ENCODE data around the gene IMMP2L. TPM values are rescaled to one million over a fixed set of nuclear protein-coding genes. Genes with fewer than 3 reads are reported as not detected.
A peak's percentile ranks its signal among the peaks of the same experiment; 100 is the strongest.

IMMP2L gene
- total and polyA plus RNA-seq, 2 donors (not counting 3 experiments of a cell fraction or from before 2014, with no cell fraction given): 9.9 to 11.8 TPM

DNA sequence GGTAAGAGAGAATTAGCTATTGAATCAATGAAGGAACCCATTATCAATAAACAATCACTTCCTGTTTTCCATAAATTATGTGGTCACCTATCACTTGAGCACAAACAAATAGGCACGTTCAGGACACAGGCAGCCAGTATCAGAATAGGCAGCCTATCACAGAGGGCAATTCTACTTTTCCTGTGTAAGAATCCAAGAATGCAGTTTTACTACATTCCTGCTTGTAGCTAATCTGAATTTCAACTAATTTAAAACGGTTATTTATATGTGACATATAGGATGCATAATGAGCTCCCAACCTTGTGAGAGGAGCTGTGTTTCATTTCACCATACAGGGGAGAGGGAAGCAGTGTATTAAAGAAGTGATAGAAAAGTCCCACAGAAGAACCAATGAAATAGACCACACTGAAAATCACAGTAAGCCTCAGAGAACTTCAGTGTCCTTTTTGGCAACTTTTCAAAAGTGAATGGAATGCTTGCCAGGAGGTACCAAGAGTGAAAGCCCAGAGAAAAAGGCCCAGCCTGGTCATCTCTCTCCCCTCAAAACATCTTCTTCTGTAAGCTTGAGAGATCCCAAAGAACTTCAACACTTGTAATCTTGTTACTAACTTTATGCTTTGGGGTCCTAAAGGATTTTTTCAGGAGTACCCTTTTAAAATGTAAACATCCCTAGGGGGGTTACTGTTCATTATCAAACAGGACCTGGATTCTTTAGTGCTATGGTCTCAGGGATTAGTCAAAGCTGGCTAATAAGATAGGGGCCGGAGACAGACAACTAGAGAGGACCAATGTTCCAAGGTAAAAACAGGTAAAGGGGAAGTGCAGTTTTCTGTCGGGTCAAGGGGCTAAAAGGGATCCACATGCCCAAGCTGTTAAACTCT is 1.3 kb downstream of the IMMP2L start:
- Histone ChIP-seq H3K9me1 (replicated peaks; ENCODE audit: control insufficient read depth, extremely low read depth, insufficient read depth, low read length) (no peaks in the 10 kb centered on the region), H4K20me1 (replicated peaks; ENCODE audit: control insufficient read depth, extremely low read depth, insufficient read depth, low read length) (no peaks in the 10 kb centered on the region), H3K9ac (replicated peaks; ENCODE audit: extremely low read depth, insufficient read depth, low read length) (peak overlapping the region; percentile 78), H3K79me2 (ENCODE audit: control insufficient read depth, insufficient read depth, low read length) (no peaks in the 10 kb centered on the region), H3K36me3 (ENCODE audit: control insufficient read depth in 2 of 2, extremely low read depth in 1 of 2, insufficient read depth in 2 of 2, low read length in 2 of 2) (no peaks in the 10 kb centered on the region), H2AFZ (ENCODE audit: low read depth, low read length) (peak overlapping the region; percentile 91), H3K4me3 (replicated peaks in 1 of 3; ENCODE audit: insufficient read depth in 1 of 3, low read depth in 1 of 3, low read length in 3 of 3) (peak overlapping the region in 1 of 3 experiments; percentile 63), H3K27me3 (ENCODE audit: control insufficient read depth in 2 of 2, insufficient read depth in 2 of 2, low read length in 2 of 2) (peaks cover 0 to 3% of the 10 kb centered on the region in 2 experiments), H3K4me2 (ENCODE audit: insufficient read depth, low read length) (peak overlapping the region; percentile 81), H3K9me3 (replicated peaks; ENCODE audit: control insufficient read depth, insufficient read depth, low read length) (no peaks in the 10 kb centered on the region), H3K27ac (ENCODE audit: insufficient read depth, low read depth, low read length) (no peak overlapping the region), H3K4me1 (ENCODE audit: control insufficient read depth, extremely low read depth, insufficient read depth, low read length) (peaks cover 14% of the 10 kb centered on the region)
- FAIRE-seq: peak; percentile 8
- ChIA-PET POLR2A (interaction anchor here (0.6 kb wide), 1 partner anchor 436 kb away, joined by 10 read pairs; no protein-coding TSS in a partner anchor), CTCF (interaction anchor here (1.1 kb wide), 1 partner anchor 29 kb away, joined by 3 read pairs; no protein-coding TSS in a partner anchor)
- no peak for TF ChIP-seq EZH2 (IDR thresholded peaks at IDR 0.05; ENCODE audit: borderline replicate concordance, low read depth, low read length, severe bottlenecking)
- TF ChIP-seq POLR2A (IDR thresholded peaks at IDR 0.05; ENCODE audit: low read depth, low read length): no peak
- no peak for TF ChIP-seq POLR2AphosphoS5 (IDR thresholded peaks at IDR 0.05; ENCODE audit: insufficient read depth, low read depth, low read length)
- TF ChIP-seq JUN (IDR thresholded peaks at IDR 0.05; ENCODE audit: borderline replicate concordance, insufficient read depth, insufficient read length, low read depth): no peak
- TF ChIP-seq FOS (IDR thresholded peaks at IDR 0.05; ENCODE audit: borderline replicate concordance, insufficient read depth, low read length): no peak
- BruUV-seq (replicated peaks): no TSS peak
- dilution Hi-C loops (cut with MboI; ENCODE audit: extremely low pct_ligation_motif_present, low sequenced_read_pairs): no loop called here
- intact Hi-C loops (cut with micrococcal nuclease): loop anchor here (5.0 kb wide), 2 partner anchors 176 to 469 kb away; partner anchors contain the start of gene LRRN3
- peak; percentile 67 for DNase-seq (ENCODE audit: low read depth, low spot score)

DNA sequence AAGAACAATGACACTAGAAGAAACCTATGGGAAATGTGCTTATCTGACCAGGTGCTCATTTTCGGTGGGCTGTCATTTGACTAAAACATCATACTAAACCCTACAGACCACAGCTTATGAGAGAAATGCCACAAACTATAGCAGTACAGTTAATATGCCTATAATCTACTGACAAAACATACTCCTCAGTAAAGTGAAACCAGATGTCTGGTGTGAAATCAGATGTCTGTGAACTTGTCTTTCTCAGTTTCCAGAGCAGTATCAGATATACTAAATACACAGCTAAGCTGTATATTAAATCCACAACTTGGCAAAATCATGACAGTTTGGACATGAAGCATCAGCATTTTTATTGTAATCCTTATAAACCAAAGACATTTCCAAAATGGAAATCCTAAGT is 3.3 kb downstream of the IMMP2L start:
- TF ChIP-seq GATA2 (IDR thresholded peaks at IDR 0.05; ENCODE audit: insufficient read depth, insufficient read length, low read depth, low read length): no peak
- TF ChIP-seq EZH2 (IDR thresholded peaks at IDR 0.05; ENCODE audit: borderline replicate concordance, low read depth, low read length, severe bottlenecking): no peak
- no peak for TF ChIP-seq MYC (IDR thresholded peaks at IDR 0.05; ENCODE audit: low read depth, low read length)
- TF ChIP-seq, protein P1, sequence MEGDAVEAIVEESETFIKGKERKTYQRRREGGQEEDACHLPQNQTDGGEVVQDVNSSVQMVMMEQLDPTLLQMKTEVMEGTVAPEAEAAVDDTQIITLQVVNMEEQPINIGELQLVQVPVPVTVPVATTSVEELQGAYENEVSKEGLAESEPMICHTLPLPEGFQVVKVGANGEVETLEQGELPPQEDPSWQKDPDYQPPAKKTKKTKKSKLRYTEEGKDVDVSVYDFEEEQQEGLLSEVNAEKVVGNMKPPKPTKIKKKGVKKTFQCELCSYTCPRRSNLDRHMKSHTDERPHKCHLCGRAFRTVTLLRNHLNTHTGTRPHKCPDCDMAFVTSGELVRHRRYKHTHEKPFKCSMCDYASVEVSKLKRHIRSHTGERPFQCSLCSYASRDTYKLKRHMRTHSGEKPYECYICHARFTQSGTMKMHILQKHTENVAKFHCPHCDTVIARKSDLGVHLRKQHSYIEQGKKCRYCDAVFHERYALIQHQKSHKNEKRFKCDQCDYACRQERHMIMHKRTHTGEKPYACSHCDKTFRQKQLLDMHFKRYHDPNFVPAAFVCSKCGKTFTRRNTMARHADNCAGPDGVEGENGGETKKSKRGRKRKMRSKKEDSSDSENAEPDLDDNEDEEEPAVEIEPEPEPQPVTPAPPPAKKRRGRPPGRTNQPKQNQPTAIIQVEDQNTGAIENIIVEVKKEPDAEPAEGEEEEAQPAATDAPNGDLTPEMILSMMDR (IDR thresholded peaks at IDR 0.05; ENCODE audit: extremely low read depth in 1 of 2, insufficient read depth in 1 of 2, low read depth in 1 of 2, low read length in 2 of 2): no peak
- TF ChIP-seq POLR2A (IDR thresholded peaks at IDR 0.05; ENCODE audit: low read depth, low read length): no peak
- no peak for TF ChIP-seq JUN (IDR thresholded peaks at IDR 0.05; ENCODE audit: borderline replicate concordance, insufficient read depth, insufficient read length, low read depth)
- no peak for TF ChIP-seq POLR2AphosphoS5 (IDR thresholded peaks at IDR 0.05; ENCODE audit: insufficient read depth, low read depth, low read length)
- no peak for TF ChIP-seq FOS (IDR thresholded peaks at IDR 0.05; ENCODE audit: borderline replicate concordance, insufficient read depth, low read length)
- TF ChIP-seq, protein P2, sequence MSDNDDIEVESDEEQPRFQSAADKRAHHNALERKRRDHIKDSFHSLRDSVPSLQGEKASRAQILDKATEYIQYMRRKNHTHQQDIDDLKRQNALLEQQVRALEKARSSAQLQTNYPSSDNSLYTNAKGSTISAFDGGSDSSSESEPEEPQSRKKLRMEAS (IDR thresholded peaks at IDR 0.05; ENCODE audit: insufficient read depth, insufficient read length): no peak
- Histone ChIP-seq H3K79me2 (ENCODE audit: control insufficient read depth, insufficient read depth, low read length) (no peaks in the 10 kb centered on the region), H4K20me1 (replicated peaks; ENCODE audit: control insufficient read depth, extremely low read depth, insufficient read depth, low read length) (no peaks in the 10 kb centered on the region), H3K4me2 (ENCODE audit: insufficient read depth, low read length) (no peak overlapping the region), H3K36me3 (ENCODE audit: control insufficient read depth in 2 of 2, extremely low read depth in 1 of 2, insufficient read depth in 2 of 2, low read length in 2 of 2) (no peaks in the 10 kb centered on the region), H3K9me3 (replicated peaks; ENCODE audit: control insufficient read depth, insufficient read depth, low read length) (no peaks in the 10 kb centered on the region), H3K9ac (replicated peaks; ENCODE audit: extremely low read depth, insufficient read depth, low read length) (no peak overlapping the region), H3K27me3 (ENCODE audit: control insufficient read depth in 2 of 2, insufficient read depth in 2 of 2, low read length in 2 of 2) (peaks cover 0 to 3% of the 10 kb centered on the region in 2 experiments), H3K4me3 (replicated peaks in 1 of 3; ENCODE audit: insufficient read depth in 1 of 3, low read depth in 1 of 3, low read length in 3 of 3) (no peak overlapping the region), H2AFZ (ENCODE audit: low read depth, low read length) (no peak overlapping the region), H3K27ac (ENCODE audit: insufficient read depth, low read depth, low read length) (no peak overlapping the region), H3K4me1 (ENCODE audit: control insufficient read depth, extremely low read depth, insufficient read depth, low read length) (peaks cover 14% of the 10 kb centered on the region), H3K9me1 (replicated peaks; ENCODE audit: control insufficient read depth, extremely low read depth, insufficient read depth, low read length) (no peaks in the 10 kb centered on the region)
- BruUV-seq (replicated peaks): no TSS peak
- DNase-seq (ENCODE audit: low read depth, low spot score) (no peak), FAIRE-seq (no peak)
- intact Hi-C loops (cut with micrococcal nuclease): no loop called here
- dilution Hi-C loops (cut with MboI; ENCODE audit: extremely low pct_ligation_motif_present, low sequenced_read_pairs): no loop called here
- ChIA-PET POLR2A (no interaction called here), CTCF (no interaction called here)
